A673 (cell line): ENCODE results near the gene ACADSB. TPM values are rescaled to one million over a fixed set of nuclear protein-coding genes. Genes with fewer than 3 reads are reported as not detected.

Experiments
- BruUV-seq: library from RNA; stranded (reverse); fragments of 400-500 nt; replicated peaks from 2 replicates; lab custom pipeline; 2021; lab: Mats Ljungman, UMichigan
- CTCF ChIA-PET: fragments of 300-600 bp; sonication (Branson Sonifier 250); formaldehyde crosslinking; loops from one replicate; lab custom pipeline; 2022; ENCODE audit warnings: antibody characterized with exemption; lab: Charles Lee
- POLR2A ChIA-PET: fragments of 300-600 bp; sonication (Branson Sonifier 250); formaldehyde crosslinking; loops from one replicate; lab custom pipeline; 2022; ENCODE audit warnings: antibody characterized with exemption; ENCODE audit not compliant: low non-redundant PET; lab: Charles Lee
- DNase-seq: peaks from one replicate; pipeline ENCODE4 v3.0.0-alpha.2; 2015; ENCODE audit warnings: low spot score
- H3K27ac ChIP-seq: fragments of 200-600 bp; sonication (generic); 2 replicates; pipeline ENCODE4 v1.5.1; 2016; ENCODE audit warnings: mixed run types, low read depth, mild to moderate bottlenecking, mixed read lengths, antibody characterized with exemption, low read length; ENCODE audit not compliant: poor library complexity, severe bottlenecking
- H3K27me3 ChIP-seq: fragments of 200-600 bp; sonication (generic); replicated peaks from 2 replicates; pipeline ENCODE4 v1.6.1; 2017; ENCODE audit warnings: mixed run types, low read depth, mild to moderate bottlenecking, mixed read lengths, antibody characterized with exemption, low read length; ENCODE audit not compliant: insufficient read depth, poor library complexity
- H3K36me3 ChIP-seq: fragments of 200-600 bp; sonication (generic); 2 replicates; pipeline ENCODE4 v1.6.1; 2016; ENCODE audit warnings: mixed run types, mild to moderate bottlenecking, mixed read lengths, antibody characterized with exemption, low read length; ENCODE audit not compliant: insufficient read depth, poor library complexity, severe bottlenecking
- H3K4me1 ChIP-seq: fragments of 200-600 bp; sonication (generic); 2 replicates; pipeline ENCODE4 v1.6.1; 2017; ENCODE audit warnings: mixed run types, mild to moderate bottlenecking, mixed read lengths, antibody characterized with exemption, low read length; ENCODE audit not compliant: insufficient read depth, poor library complexity, severe bottlenecking
- H3K4me3 ChIP-seq: fragments of 200-600 bp; sonication (generic); 2 replicates; pipeline ENCODE4 v1.5.1; 2016; ENCODE audit warnings: low read depth, mixed run types, mild to moderate bottlenecking, mixed read lengths, low read length; ENCODE audit not compliant: poor library complexity, severe bottlenecking
- H3K9me3 ChIP-seq: fragments of 200-600 bp; sonication (generic); 2 replicates; pipeline ENCODE4 v1.6.1; 2016; ENCODE audit warnings: mixed run types, low read depth, mild to moderate bottlenecking, mixed read lengths, antibody characterized with exemption, low read length; ENCODE audit not compliant: poor library complexity, severe bottlenecking
- CTCF ChIP-seq: fragments of 300-800, 200-600 bp; sonication (generic); conservative IDR thresholded peaks from 2 replicates; pipeline ENCODE4 v1.5.1; 2017; ENCODE audit warnings: low read depth, mild to moderate bottlenecking, antibody characterized with exemption, low read length, moderate library complexity, mixed read lengths
- EZH2 ChIP-seq: fragments of 200-600 bp; sonication (generic); IDR thresholded peaks from 2 replicates; pipeline ENCODE4 v1.6.1; 2017; ENCODE audit warnings: borderline replicate concordance, low read depth, mild to moderate bottlenecking, mixed read lengths, antibody characterized with exemption, low read length; ENCODE audit not compliant: poor library complexity, severe bottlenecking
- intact Hi-C: fragments of 100-400 bp; cut with micrococcal nuclease; formaldehyde crosslinking; loops from one replicate; pipeline ENCODE4 v1.10.0; 2022; ENCODE audit not compliant: unreplicated experiment
- total RNA-seq: library from RNA; stranded (reverse); gene quantifications from 2 replicates; pipeline ENCODE4 v1.2.3, GENCODE V29; 2021

Gene ACADSB
- total RNA-seq, 1 experiment from 2014 or later = 20.4 TPM

- DNase-seq = no peak
- Histone ChIP-seq H3K36me3 (no peaks in the 10 kb centered on the region), H3K9me3 (no peaks in the 10 kb centered on the region), H3K27ac (no peak overlapping the region), H3K4me1 (no peaks in the 10 kb centered on the region), H3K27me3 (no peaks in the 10 kb centered on the region), H3K4me3 (no peak overlapping the region)
- intact Hi-C loops = no loop called here
- TF ChIP-seq CTCF (no peak), EZH2 (no peak)
- POLR2A ChIA-PET = no interaction called here
- no TSS peak for BruUV-seq
- CTCF ChIA-PET = no interaction called here
Observed at GRCh38 chr10:123081896-123082295, 73.1 kb downstream of the ACADSB start.

- intact Hi-C loops = no loop called here
- ChIA-PET POLR2A (no interaction called here), CTCF (no interaction called here)
- Histone ChIP-seq H3K4me1 (no peaks in the 10 kb centered on the region), H3K9me3 (no peaks in the 10 kb centered on the region), H3K27me3 (peaks cover 7% of the 10 kb centered on the region), H3K27ac (no peak overlapping the region), H3K36me3 (no peaks in the 10 kb centered on the region), H3K4me3 (no peak overlapping the region)
- DNase-seq = no peak
- no TSS peak for BruUV-seq
- TF ChIP-seq EZH2 (no peak), CTCF (no peak)
Observed at GRCh38 chr10:123083811-123084210, 75.0 kb downstream of the ACADSB start.

- BruUV-seq = no TSS peak
- H3K36me3 ChIP-seq = no peaks in the 10 kb centered on the region
- H3K27me3 ChIP-seq = peaks cover 20% of the 10 kb centered on the region
- no peak for DNase-seq
- H3K4me3 ChIP-seq = no peak overlapping the region
- H3K27ac ChIP-seq = no peak overlapping the region
- H3K4me1 ChIP-seq = no peaks in the 10 kb centered on the region
- CTCF ChIA-PET = no interaction called here
- H3K9me3 ChIP-seq = no peaks in the 10 kb centered on the region
- TF ChIP-seq CTCF (no peak), EZH2 (no peak)
- POLR2A ChIA-PET = no interaction called here
- intact Hi-C loops = no loop called here
Observed at GRCh38 chr10:123086281-123086680, 77.5 kb downstream of the ACADSB start.
